HL-60 (cell line): ENCODE measurements around the gene EYA2.
"Not testable (repeated sequence)": the region's sequence is repeated elsewhere in the genome, so short reads cannot be mapped to it uniquely, and the experiment has no call there.

ENCODE experiments used
- DNase-seq, 2 experiments: peaks; one replicate each; pipeline ENCODE4 v3.0.0-alpha.2; 2010 to 2020; ENCODE audit warnings: low read depth in 1 of 2, low spot score in 1 of 2
- H3K27ac ChIP-seq: fragments of 250-450 bp; sonication (Bioruptor Pico); replicated peaks from 2 replicates; pipeline ENCODE4 v1.5.1; 2020; ENCODE audit warnings: mild to moderate bottlenecking, moderate library complexity
- H3K27me3 ChIP-seq: fragments of 250-450 bp; sonication (Bioruptor Pico); 2 replicates; pipeline ENCODE4 v1.5.1; 2021; ENCODE audit warnings: mild to moderate bottlenecking, moderate library complexity; ENCODE audit not compliant: insufficient read depth, poor library complexity, severe bottlenecking
- H3K4me3 ChIP-seq: replicated peaks from 2 replicates; pipeline ENCODE4 v1.5.1; 2011; ENCODE audit warnings: mild to moderate bottlenecking, control low read depth, low read length; ENCODE audit not compliant: insufficient read depth
- CTCF ChIP-seq: IDR thresholded peaks from one replicate; pipeline ENCODE4 v1.5.1; 2011; ENCODE audit warnings: low read length, control low read depth, inconsistent platforms; ENCODE audit not compliant: insufficient read depth
- GABPA ChIP-seq: IDR thresholded peaks from 2 replicates; pipeline ENCODE4 v1.6.1; 2012; ENCODE audit warnings: low read depth
- POLR2AphosphoS5 ChIP-seq: IDR thresholded peaks from 2 replicates; pipeline ENCODE4 v1.6.1; 2012; ENCODE audit warnings: low read depth
- REST ChIP-seq: IDR thresholded peaks from 2 replicates; pipeline ENCODE4 v1.6.1; 2012; ENCODE audit warnings: low read depth; ENCODE audit not compliant: insufficient replicate concordance
- SPI1 ChIP-seq: IDR thresholded peaks from 2 replicates; pipeline ENCODE4 v1.6.1; 2012; ENCODE audit warnings: low read depth, mild to moderate bottlenecking, borderline replicate concordance

EYA2 gene

GRCh38 chr20:46931699-46932098 lies 37.1 kb downstream of the EYA2 start:
- TF ChIP-seq POLR2AphosphoS5 (no peak), CTCF (no peak), SPI1 (no peak), GABPA (no peak), REST (no peak)
- no peak for DNase-seq
- no peak overlapping the region for H3K4me3 ChIP-seq
- H3K27ac ChIP-seq: no peak overlapping the region
- H3K27me3 ChIP-seq: no peaks in the 10 kb centered on the region

DNA sequence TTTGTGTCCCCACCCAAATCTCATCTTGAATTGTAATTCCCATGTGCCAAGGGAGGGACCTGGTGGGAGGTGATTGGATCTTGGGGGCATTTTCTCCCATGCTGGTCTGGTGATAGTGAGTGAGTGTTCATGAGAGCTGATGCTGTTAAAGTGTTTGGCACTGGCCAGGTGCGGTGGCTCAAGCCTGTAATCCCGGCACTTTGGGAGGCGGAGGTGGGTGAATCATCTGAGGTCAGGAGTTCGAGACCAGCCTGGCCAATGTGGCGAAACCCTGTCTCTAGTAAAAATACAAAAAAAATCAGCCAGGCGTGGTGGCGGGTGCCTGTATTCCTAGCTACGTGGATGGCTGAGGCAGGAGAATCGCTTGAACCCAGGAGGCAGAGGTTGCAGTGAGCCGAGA lies 37.8 kb downstream of the EYA2 start:
- not testable (repeated sequence) for DNase-seq, H3K4me3 ChIP-seq, H3K27ac ChIP-seq

GRCh38 chr20:46933150-46933549 lies 38.5 kb downstream of the EYA2 start:
- no peaks in the 10 kb centered on the region for H3K27me3 ChIP-seq
- no peak for TF ChIP-seq SPI1
- TF ChIP-seq REST: no peak
- TF ChIP-seq CTCF: no peak
- no peak for TF ChIP-seq GABPA
- no peak for TF ChIP-seq POLR2AphosphoS5
- DNase-seq: no peak
- H3K27ac ChIP-seq: no peak overlapping the region
- H3K4me3 ChIP-seq: no peak overlapping the region

More for the DNA sequence above, 37.8 kb downstream of the EYA2 start:
- H3K27me3 ChIP-seq: not testable (repeated sequence)

GRCh38 chr20:46934746-46935287 lies 40.2 kb downstream of the EYA2 start:
- H3K4me3 ChIP-seq: no peak overlapping the region
- no peak for DNase-seq
- H3K27me3 ChIP-seq: no peaks in the 10 kb centered on the region
- no peak overlapping the region for H3K27ac ChIP-seq
- no peak for TF ChIP-seq SPI1
- no peak for TF ChIP-seq REST
- TF ChIP-seq POLR2AphosphoS5: no peak
- TF ChIP-seq CTCF: no peak
- TF ChIP-seq GABPA: no peak
